Fibroblast of lung (primary cell): ENCODE data around the gene ERP44. TPM values are rescaled to one million over a fixed set of nuclear protein-coding genes. Genes with fewer than 3 reads are reported as not detected.

Experiments
- DNase-seq, 2 donors: peaks; one replicate each; pipeline versions ENCODE4 v3.0.0 to v3.0.0-alpha.2; 2010; ENCODE audit warnings: low read depth in 2 of 2
- H2AFZ ChIP-seq: 2 replicates; pipeline ENCODE4 v1.5.1; 2012; ENCODE audit warnings: low read length, control low read depth, inconsistent platforms
- H3K27ac ChIP-seq: 2 replicates; pipeline ENCODE4 v1.5.1; 2011; ENCODE audit warnings: low read length, control low read depth; ENCODE audit not compliant: insufficient read depth
- H3K27me3 ChIP-seq: 2 replicates; pipeline ENCODE4 v1.5.1; 2011; ENCODE audit warnings: mild to moderate bottlenecking, low read length; ENCODE audit not compliant: control insufficient read depth, insufficient read depth
- H3K36me3 ChIP-seq: 2 replicates; pipeline ENCODE4 v1.5.1; 2011; ENCODE audit warnings: low read length; ENCODE audit not compliant: control insufficient read depth, insufficient read depth
- H3K4me1 ChIP-seq: 2 replicates; pipeline ENCODE4 v1.5.1; 2011; ENCODE audit warnings: low read length; ENCODE audit not compliant: control insufficient read depth, insufficient read depth; ENCODE audit errors: extremely low read depth
- H3K4me2 ChIP-seq: 2 replicates; pipeline ENCODE4 v1.5.1; 2011; ENCODE audit warnings: low read length, control low read depth; ENCODE audit not compliant: insufficient read depth; ENCODE audit errors: extremely low read depth
- H3K4me3 ChIP-seq, 4 experiments: fragments of 200-600 bp in 1 of 4; sonication (generic) in 1 of 4; replicated peaks in 1 of 4; 2 replicates each; pipeline ENCODE4 v1.5.1; 2011 to 2016; ENCODE audit warnings: low read length in 4 of 4, low read depth in 3 of 4, mild to moderate bottlenecking in 3 of 4, control low read depth in 2 of 4, inconsistent platforms in 1 of 4, mixed read lengths in 1 of 4; ENCODE audit not compliant: insufficient read depth in 1 of 4; ENCODE audit errors: control extremely low read depth in 1 of 4
- H3K79me2 ChIP-seq: 2 replicates; pipeline ENCODE4 v1.5.1; 2012; ENCODE audit warnings: mild to moderate bottlenecking, low read length, inconsistent platforms; ENCODE audit not compliant: control insufficient read depth, insufficient read depth
- H3K9ac ChIP-seq: 2 replicates; pipeline ENCODE4 v1.5.1; 2011; ENCODE audit warnings: mild to moderate bottlenecking, low read length, control low read depth; ENCODE audit not compliant: insufficient read depth
- H3K9me3 ChIP-seq: 2 replicates; pipeline ENCODE4 v1.5.1; 2012; ENCODE audit warnings: low read depth, low read length; ENCODE audit not compliant: control insufficient read depth, insufficient read depth
- H4K20me1 ChIP-seq: 2 replicates; pipeline ENCODE4 v1.5.1; 2011; ENCODE audit warnings: low read length; ENCODE audit not compliant: control insufficient read depth, insufficient read depth; ENCODE audit errors: extremely low read depth
- EZH2 ChIP-seq: IDR thresholded peaks from 2 replicates; pipeline ENCODE4 v1.5.1; 2012; ENCODE audit warnings: low read length, control low read depth, mild to moderate bottlenecking; ENCODE audit errors: missing control alignments
- polyA plus RNA-seq, 2 donors: library from polyadenylated mRNA; depleted of rRNA in 1 of 2; stranded (reverse) in 1 of 2; unstranded in 1 of 2; fragments of >200 nt; gene quantifications; 2 replicates each; pipeline ENCODE4 v1.2.1, GENCODE V29; 2011 to 2012; ENCODE audit warnings: missing spikeins in 1 of 2
- total RNA-seq: library from RNA; depleted of rRNA; stranded (reverse); fragments of >200 nt; gene quantifications from 2 replicates; pipeline ENCODE4 v1.2.1, GENCODE V29; 2014
- TF ChIP-seq, protein P1 (sequence below), 2 donors: IDR thresholded peaks in 1 of 2; conservative IDR thresholded peaks in 1 of 2; 1 replicate in 1 of 2; 2 replicates in 1 of 2; pipeline ENCODE4 v1.5.1; 2011 to 2012; ENCODE audit warnings: low read length in 2 of 2, control low read depth in 1 of 2, inconsistent platforms in 1 of 2, low read depth in 1 of 2, mild to moderate bottlenecking in 1 of 2

Gene ERP44
- total and polyA plus RNA-seq, 2 donors (not counting 1 experiment from before 2014, with no cell fraction given), result 8.6 to 24.0 TPM

DNA sequence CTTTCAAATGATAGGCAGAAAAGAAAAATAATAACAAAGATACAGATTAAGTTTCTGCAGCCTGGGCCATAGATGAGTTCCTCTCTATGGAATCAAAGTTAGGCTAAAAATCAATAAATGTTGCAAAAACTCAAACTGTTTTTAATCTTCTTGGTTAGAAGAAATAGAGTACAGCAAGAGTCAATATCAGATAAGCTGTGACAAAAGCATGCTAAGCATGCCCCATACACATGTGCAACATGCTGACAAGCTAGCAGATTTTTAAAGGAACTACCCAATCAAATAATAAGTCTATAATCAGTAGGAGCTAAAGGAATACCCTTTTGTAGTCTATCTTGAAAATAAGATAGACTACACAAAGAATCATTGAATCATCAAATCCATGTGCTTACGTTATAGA lies 6.7 kb downstream of the ERP44 start:
- H3K27ac ChIP-seq, result no peak overlapping the region
- no peaks in the 10 kb centered on the region for H3K9me3 ChIP-seq
- peaks cover 2% of the 10 kb centered on the region for H4K20me1 ChIP-seq
- no peak overlapping the region for H3K4me3 ChIP-seq
- TF ChIP-seq, protein P1, sequence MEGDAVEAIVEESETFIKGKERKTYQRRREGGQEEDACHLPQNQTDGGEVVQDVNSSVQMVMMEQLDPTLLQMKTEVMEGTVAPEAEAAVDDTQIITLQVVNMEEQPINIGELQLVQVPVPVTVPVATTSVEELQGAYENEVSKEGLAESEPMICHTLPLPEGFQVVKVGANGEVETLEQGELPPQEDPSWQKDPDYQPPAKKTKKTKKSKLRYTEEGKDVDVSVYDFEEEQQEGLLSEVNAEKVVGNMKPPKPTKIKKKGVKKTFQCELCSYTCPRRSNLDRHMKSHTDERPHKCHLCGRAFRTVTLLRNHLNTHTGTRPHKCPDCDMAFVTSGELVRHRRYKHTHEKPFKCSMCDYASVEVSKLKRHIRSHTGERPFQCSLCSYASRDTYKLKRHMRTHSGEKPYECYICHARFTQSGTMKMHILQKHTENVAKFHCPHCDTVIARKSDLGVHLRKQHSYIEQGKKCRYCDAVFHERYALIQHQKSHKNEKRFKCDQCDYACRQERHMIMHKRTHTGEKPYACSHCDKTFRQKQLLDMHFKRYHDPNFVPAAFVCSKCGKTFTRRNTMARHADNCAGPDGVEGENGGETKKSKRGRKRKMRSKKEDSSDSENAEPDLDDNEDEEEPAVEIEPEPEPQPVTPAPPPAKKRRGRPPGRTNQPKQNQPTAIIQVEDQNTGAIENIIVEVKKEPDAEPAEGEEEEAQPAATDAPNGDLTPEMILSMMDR (conservative IDR thresholded peaks at IDR 0.05 in 1 of 2, IDR thresholded peaks at IDR 0.05 in 1 of 2; ENCODE audit: low read depth in 1 of 2, low read length in 2 of 2), result no peak
- no peak for TF ChIP-seq EZH2
- peaks cover 27% of the 10 kb centered on the region for H3K79me2 ChIP-seq
- H3K4me1 ChIP-seq, result no peaks in the 10 kb centered on the region
- H3K4me2 ChIP-seq, result no peak overlapping the region
- H3K27me3 ChIP-seq, result no peaks in the 10 kb centered on the region
- no peak overlapping the region for H3K9ac ChIP-seq
- no peaks in the 10 kb centered on the region for H3K36me3 ChIP-seq
- H2AFZ ChIP-seq, result no peak overlapping the region
- DNase-seq, result no peak

DNA sequence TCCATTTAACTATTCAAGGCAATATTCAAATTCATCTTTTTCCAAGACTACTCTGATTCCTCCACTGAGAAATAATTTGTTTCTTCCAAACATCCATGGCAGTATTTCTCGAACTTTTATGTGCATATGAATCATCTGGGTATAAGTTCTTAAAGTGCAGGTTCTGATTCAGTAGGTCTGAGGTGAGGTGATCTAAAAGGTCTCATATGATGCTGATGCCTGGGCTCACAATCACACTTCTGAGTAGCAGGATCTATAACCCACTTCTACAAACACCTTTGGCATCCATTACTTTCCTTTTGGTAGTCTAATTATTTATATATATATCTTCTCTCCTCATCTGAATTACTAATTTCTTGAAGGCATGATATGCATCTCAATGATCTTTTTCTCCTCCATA lies 7.2 kb downstream of the ERP44 start:
- Histone ChIP-seq H3K4me2 (no peak overlapping the region), H2AFZ (no peak overlapping the region), H3K79me2 (peaks cover 24% of the 10 kb centered on the region), H3K9me3 (no peaks in the 10 kb centered on the region), H3K36me3 (no peaks in the 10 kb centered on the region), H3K4me3 (no peak overlapping the region), H4K20me1 (peaks cover 2% of the 10 kb centered on the region), H3K4me1 (no peaks in the 10 kb centered on the region), H3K27me3 (no peaks in the 10 kb centered on the region), H3K27ac (no peak overlapping the region), H3K9ac (no peak overlapping the region)
- no peak for DNase-seq
- TF ChIP-seq EZH2, result no peak
- TF ChIP-seq, protein P1 (conservative IDR thresholded peaks at IDR 0.05 in 1 of 2, IDR thresholded peaks at IDR 0.05 in 1 of 2; ENCODE audit: low read depth in 1 of 2, low read length in 2 of 2), result no peak

DNA sequence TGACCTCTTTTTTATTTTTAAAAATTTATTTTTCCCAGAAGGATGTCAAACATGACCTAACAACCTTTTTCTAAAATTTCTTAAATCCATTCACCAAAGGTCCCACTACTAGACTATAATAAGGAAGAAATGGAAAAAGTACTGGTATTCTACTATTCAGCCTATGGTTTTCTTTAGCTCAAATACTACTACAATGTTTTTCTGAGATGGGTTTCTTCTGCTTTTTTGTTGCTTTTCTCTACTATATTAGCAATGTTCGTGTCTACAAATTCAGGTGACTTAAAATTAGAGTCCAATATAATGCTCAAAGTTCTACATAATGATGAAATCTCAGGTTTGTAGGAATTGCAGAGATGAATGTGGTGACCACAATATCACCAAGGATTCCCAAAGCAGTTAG lies 7.9 kb downstream of the ERP44 start:
- Histone ChIP-seq H3K4me1 (no peaks in the 10 kb centered on the region), H3K27ac (no peak overlapping the region), H4K20me1 (peaks cover 2% of the 10 kb centered on the region), H3K9me3 (no peaks in the 10 kb centered on the region), H3K4me3 (no peak overlapping the region), H3K9ac (no peak overlapping the region), H3K36me3 (no peaks in the 10 kb centered on the region), H2AFZ (no peak overlapping the region), H3K4me2 (no peak overlapping the region), H3K79me2 (peaks cover 21% of the 10 kb centered on the region), H3K27me3 (no peaks in the 10 kb centered on the region)
- no peak for TF ChIP-seq EZH2
- TF ChIP-seq, protein P1 (conservative IDR thresholded peaks at IDR 0.05 in 1 of 2, IDR thresholded peaks at IDR 0.05 in 1 of 2; ENCODE audit: low read depth in 1 of 2, low read length in 2 of 2), result no peak
- no peak for DNase-seq
